H9 (cell line): ENCODE measurements around the gene MAPK11. TPM values are rescaled to one million over a fixed set of nuclear protein-coding genes. Genes with fewer than 3 reads are reported as not detected.

Source experiments
- DNase-seq: peaks from one replicate; pipeline ENCODE4 v3.0.0-alpha.2; 2017
- H2AFZ ChIP-seq: one replicate; pipeline ENCODE4 v1.6.1; 2013; ENCODE audit warnings: mild to moderate bottlenecking, low read length, control low read depth, moderate library complexity
- H2AK5ac ChIP-seq: 2 replicates; pipeline ENCODE4 v1.6.1; 2013; ENCODE audit warnings: low read length, control low read depth, mixed read lengths; ENCODE audit not compliant: insufficient read length
- H2BK120ac ChIP-seq: one replicate; pipeline ENCODE4 v1.6.1; 2013; ENCODE audit warnings: low read depth, mild to moderate bottlenecking, low read length, control low read depth, inconsistent platforms; ENCODE audit not compliant: poor library complexity, severe bottlenecking
- H2BK12ac ChIP-seq: 2 replicates; pipeline ENCODE4 v1.6.1; 2013; ENCODE audit warnings: low read length, control low read depth, mixed read lengths, low read depth; ENCODE audit not compliant: insufficient read length
- H2BK15ac ChIP-seq: 2 replicates; pipeline ENCODE4 v1.6.1; 2013; ENCODE audit warnings: low read depth, low read length, control low read depth
- H2BK20ac ChIP-seq: one replicate; pipeline ENCODE4 v1.6.1; 2013; ENCODE audit warnings: low read depth, mild to moderate bottlenecking, low read length, control low read depth, inconsistent platforms; ENCODE audit not compliant: poor library complexity, severe bottlenecking
- H2BK5ac ChIP-seq: 2 replicates; pipeline ENCODE4 v1.6.1; 2013; ENCODE audit warnings: low read length, control low read depth, mixed read lengths; ENCODE audit not compliant: insufficient read length
- H3K14ac ChIP-seq: 2 replicates; pipeline ENCODE4 v1.6.1; 2013; ENCODE audit warnings: low read length, control low read depth; ENCODE audit not compliant: insufficient read depth
- H3K18ac ChIP-seq: 2 replicates; pipeline ENCODE4 v1.6.1; 2013; ENCODE audit warnings: low read depth, mild to moderate bottlenecking, mixed read lengths, low read length, control low read depth; ENCODE audit not compliant: insufficient read length
- H3K23ac ChIP-seq: 2 replicates; pipeline ENCODE4 v1.6.1; 2013; ENCODE audit warnings: low read length, control low read depth, mixed read lengths, low read depth; ENCODE audit not compliant: insufficient read length
- H3K23me2 ChIP-seq: 2 replicates; pipeline ENCODE4 v1.6.1; 2013; ENCODE audit warnings: low read depth, mild to moderate bottlenecking, mixed read lengths, low read length, control low read depth; ENCODE audit not compliant: insufficient read length, poor library complexity, severe bottlenecking
- H3K27ac ChIP-seq: 2 replicates; pipeline ENCODE4 v1.5.1; 2013; ENCODE audit warnings: low read length, control low read depth, mixed read lengths, low read depth; ENCODE audit not compliant: insufficient read length
- H3K27me3 ChIP-seq: 2 replicates; pipeline ENCODE4 v1.6.1; 2013; ENCODE audit warnings: low read length, control low read depth, inconsistent platforms; ENCODE audit not compliant: insufficient read depth
- H3K4ac ChIP-seq: 2 replicates; pipeline ENCODE4 v1.6.1; 2013; ENCODE audit warnings: low read depth, mild to moderate bottlenecking, control low read depth, inconsistent platforms, low read length, moderate library complexity
- H3K4me1 ChIP-seq: 2 replicates; pipeline ENCODE4 v1.6.1; 2013; ENCODE audit warnings: low read length, control low read depth, inconsistent platforms; ENCODE audit not compliant: insufficient read depth
- H3K4me2 ChIP-seq: 2 replicates; pipeline ENCODE4 v1.6.1; 2013; ENCODE audit warnings: low read length, control low read depth, mixed read lengths; ENCODE audit not compliant: insufficient read length, insufficient read depth
- H3K56ac ChIP-seq: 2 replicates; pipeline ENCODE4 v1.6.1; 2013; ENCODE audit warnings: low read depth, mild to moderate bottlenecking, mixed read lengths, low read length, control low read depth; ENCODE audit not compliant: insufficient read length
- H3K79me1 ChIP-seq: 2 replicates; pipeline ENCODE4 v1.6.1; 2013; ENCODE audit warnings: low read depth, mild to moderate bottlenecking, moderate library complexity, low read length, control low read depth, inconsistent platforms; ENCODE audit not compliant: insufficient read depth, poor library complexity, severe bottlenecking
- H3K79me2 ChIP-seq: 2 replicates; pipeline ENCODE4 v1.6.1; 2013; ENCODE audit warnings: low read length, control low read depth, inconsistent platforms; ENCODE audit not compliant: insufficient read depth
- H3K9ac ChIP-seq: 2 replicates; pipeline ENCODE4 v1.6.1; 2013; ENCODE audit warnings: low read length, control low read depth, mixed read lengths; ENCODE audit not compliant: insufficient read length; ENCODE audit errors: extremely low read depth
- H3K9me3 ChIP-seq: one replicate; pipeline ENCODE4 v1.6.1; 2013; ENCODE audit warnings: low read depth, low read length, inconsistent platforms; ENCODE audit not compliant: control insufficient read depth
- H3T11ph ChIP-seq: one replicate; pipeline ENCODE4 v1.6.1; 2013; ENCODE audit warnings: mild to moderate bottlenecking, low read length, control low read depth, inconsistent platforms
- H4K20me1 ChIP-seq: one replicate; pipeline ENCODE4 v1.6.1; 2013; ENCODE audit not compliant: control insufficient read depth, insufficient read length, insufficient read depth
- H4K5ac ChIP-seq: 2 replicates; pipeline ENCODE4 v1.6.1; 2013; ENCODE audit warnings: low read depth, mild to moderate bottlenecking, mixed read lengths, low read length, control low read depth; ENCODE audit not compliant: insufficient read length
- H4K8ac ChIP-seq: replicated peaks from 2 replicates; pipeline ENCODE4 v1.6.1; 2013; ENCODE audit warnings: low read length, control low read depth, mixed read lengths, low read depth; ENCODE audit not compliant: insufficient read length
- H4K91ac ChIP-seq: 2 replicates; pipeline ENCODE4 v1.6.1; 2013; ENCODE audit warnings: low read depth, mild to moderate bottlenecking, moderate library complexity, mixed read lengths, low read length, control low read depth; ENCODE audit not compliant: insufficient read length
- H3K27ac Mint-ChIP-seq, 3 experiments: 2 replicates in 2 of 3; 3 replicates in 1 of 3; pipeline ENCODE4 v1.8.0; 2020 to 2021; ENCODE audit warnings: mixed read lengths in 3 of 3, mild to moderate bottlenecking in 1 of 3, moderate library complexity in 1 of 3
- H3K27me3 Mint-ChIP-seq: 2 replicates; pipeline ENCODE4 v1.8.0; 2021; ENCODE audit warnings: low read depth, mild to moderate bottlenecking, moderate library complexity, mixed read lengths
- H3K36me3 Mint-ChIP-seq, 3 experiments: 2 replicates in 2 of 3; 3 replicates in 1 of 3; pipeline ENCODE4 v1.8.0; 2020 to 2021; ENCODE audit warnings: low read depth in 3 of 3, mixed read lengths in 3 of 3; ENCODE audit not compliant: insufficient read depth in 1 of 3
- H3K4me1 Mint-ChIP-seq, 2 experiments: 2 replicates each; pipeline ENCODE4 v1.8.0; 2020; ENCODE audit warnings: mixed read lengths in 2 of 2
- H3K4me3 Mint-ChIP-seq, 2 experiments: 2 replicates in 1 of 2; 3 replicates in 1 of 2; pipeline ENCODE4 v1.8.0; 2020 to 2021; ENCODE audit warnings: mild to moderate bottlenecking in 2 of 2, mixed read lengths in 2 of 2, moderate library complexity in 1 of 2
- H3K9me3 Mint-ChIP-seq, 2 experiments: 2 replicates in 1 of 2; 3 replicates in 1 of 2; pipeline ENCODE4 v1.8.0; 2020; ENCODE audit warnings: mild to moderate bottlenecking in 2 of 2, mixed read lengths in 2 of 2, moderate library complexity in 1 of 2
- WGBS: extraction: QIAGEN DNeasy Blood & Tissue Kit; methylation state at CpG from one replicate; pipeline ENCODE4 v1.1.7; 2013; ENCODE audit warnings: missing lambda C conversion rate, low lambda C conversion rate, mixed read lengths; ENCODE audit not compliant: insufficient read length; ENCODE audit errors: extremely low coverage; 5-methylcytosine and 5-hydroxymethylcytosine counted together
- total RNA-seq: library from RNA; stranded (reverse); gene quantifications from 2 replicates; pipeline ENCODE4 v1.2.1, GENCODE V29; 2021
- TF ChIP-seq, protein P1 (sequence below): fragments of 200-600 bp; sonication (generic); conservative IDR thresholded peaks from 3 replicates; pipeline ENCODE4 v1.8.0; 2021; ENCODE audit warnings: antibody characterized with exemption, mild to moderate bottlenecking

The MAPK11 gene
- total RNA-seq, 1 experiment from 2014 or later: 1.5 TPM

GRCh38 chr22:50250249-50250554 is 20.0 kb downstream of the MAPK11 start:
- Histone ChIP-seq H4K20me1 (no peaks in the 10 kb centered on the region), H3K9ac (no peak overlapping the region), H4K5ac (no peak overlapping the region), H3K79me1 (no peaks in the 10 kb centered on the region), H2BK20ac (no peak overlapping the region), H3K4me1 (no peaks in the 10 kb centered on the region), H4K8ac (no peak overlapping the region), H3K56ac (no peak overlapping the region), H2BK120ac (no peak overlapping the region), H2BK12ac (no peak overlapping the region), H3K9me3 (no peaks in the 10 kb centered on the region), H3K23ac (no peak overlapping the region), H4K91ac (no peak overlapping the region), H2AK5ac (no peak overlapping the region), H3K4me2 (peak overlapping the region; percentile 69), H2BK15ac (no peak overlapping the region), H3K14ac (no peak overlapping the region), H3K27ac (no peak overlapping the region), H3K27me3 (no peaks in the 10 kb centered on the region), H2BK5ac (no peak overlapping the region), H3K79me2 (no peaks in the 10 kb centered on the region), H3T11ph (no peak overlapping the region), H2AFZ (no peak overlapping the region), H3K18ac (no peak overlapping the region), H3K23me2 (peaks cover 21% of the 10 kb centered on the region), H3K4ac (no peak overlapping the region)
- peak overlapping the region; percentile 73 to 85 for H3K4me3 Mint-ChIP-seq
- peaks cover 0 to 14% (median 7%) of the 10 kb centered on the region in 3 experiments; a peak in 3 of 7 replicates for H3K36me3 Mint-ChIP-seq
- H3K9me3 Mint-ChIP-seq: no peaks in the 10 kb centered on the region; a peak in 1 of 5 replicates
- 0 out of 7 replicates have a peak overlapping the region, but pooled peaks of 1 of the 3 experiments have one; percentile 25 for H3K27ac Mint-ChIP-seq
- no CpG with 5 or more reads among the region's 11 CpGs for WGBS
- TF ChIP-seq, protein P1, sequence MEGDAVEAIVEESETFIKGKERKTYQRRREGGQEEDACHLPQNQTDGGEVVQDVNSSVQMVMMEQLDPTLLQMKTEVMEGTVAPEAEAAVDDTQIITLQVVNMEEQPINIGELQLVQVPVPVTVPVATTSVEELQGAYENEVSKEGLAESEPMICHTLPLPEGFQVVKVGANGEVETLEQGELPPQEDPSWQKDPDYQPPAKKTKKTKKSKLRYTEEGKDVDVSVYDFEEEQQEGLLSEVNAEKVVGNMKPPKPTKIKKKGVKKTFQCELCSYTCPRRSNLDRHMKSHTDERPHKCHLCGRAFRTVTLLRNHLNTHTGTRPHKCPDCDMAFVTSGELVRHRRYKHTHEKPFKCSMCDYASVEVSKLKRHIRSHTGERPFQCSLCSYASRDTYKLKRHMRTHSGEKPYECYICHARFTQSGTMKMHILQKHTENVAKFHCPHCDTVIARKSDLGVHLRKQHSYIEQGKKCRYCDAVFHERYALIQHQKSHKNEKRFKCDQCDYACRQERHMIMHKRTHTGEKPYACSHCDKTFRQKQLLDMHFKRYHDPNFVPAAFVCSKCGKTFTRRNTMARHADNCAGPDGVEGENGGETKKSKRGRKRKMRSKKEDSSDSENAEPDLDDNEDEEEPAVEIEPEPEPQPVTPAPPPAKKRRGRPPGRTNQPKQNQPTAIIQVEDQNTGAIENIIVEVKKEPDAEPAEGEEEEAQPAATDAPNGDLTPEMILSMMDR: no peak
- no peak for DNase-seq
- peaks cover 6 to 17% of the 10 kb centered on the region in 2 experiments for H3K4me1 Mint-ChIP-seq
- no peaks in the 10 kb centered on the region for H3K27me3 Mint-ChIP-seq
